Fibroblast of lung (primary cell): ENCODE results near the gene POLR2I. TPM values are rescaled to one million over a fixed set of nuclear protein-coding genes. Genes with fewer than 3 reads are reported as not detected.

Experiments
- DNase-seq, 2 donors: peaks; one replicate each; pipeline versions ENCODE4 v3.0.0 to v3.0.0-alpha.2; 2010; ENCODE audit warnings: low read depth in 2 of 2
- H2AFZ ChIP-seq: 2 replicates; pipeline ENCODE4 v1.5.1; 2012; ENCODE audit warnings: low read length, control low read depth, inconsistent platforms
- H3K27ac ChIP-seq: 2 replicates; pipeline ENCODE4 v1.5.1; 2011; ENCODE audit warnings: low read length, control low read depth; ENCODE audit not compliant: insufficient read depth
- H3K27me3 ChIP-seq: 2 replicates; pipeline ENCODE4 v1.5.1; 2011; ENCODE audit warnings: mild to moderate bottlenecking, low read length; ENCODE audit not compliant: control insufficient read depth, insufficient read depth
- H3K36me3 ChIP-seq: 2 replicates; pipeline ENCODE4 v1.5.1; 2011; ENCODE audit warnings: low read length; ENCODE audit not compliant: control insufficient read depth, insufficient read depth
- H3K4me1 ChIP-seq: 2 replicates; pipeline ENCODE4 v1.5.1; 2011; ENCODE audit warnings: low read length; ENCODE audit not compliant: control insufficient read depth, insufficient read depth; ENCODE audit errors: extremely low read depth
- H3K4me2 ChIP-seq: 2 replicates; pipeline ENCODE4 v1.5.1; 2011; ENCODE audit warnings: low read length, control low read depth; ENCODE audit not compliant: insufficient read depth; ENCODE audit errors: extremely low read depth
- H3K4me3 ChIP-seq, 4 experiments: fragments of 200-600 bp in 1 of 4; sonication (generic) in 1 of 4; replicated peaks in 1 of 4; 2 replicates each; pipeline ENCODE4 v1.5.1; 2011 to 2016; ENCODE audit warnings: low read length in 4 of 4, low read depth in 3 of 4, mild to moderate bottlenecking in 3 of 4, control low read depth in 2 of 4, inconsistent platforms in 1 of 4, mixed read lengths in 1 of 4; ENCODE audit not compliant: insufficient read depth in 1 of 4; ENCODE audit errors: control extremely low read depth in 1 of 4
- H3K79me2 ChIP-seq: 2 replicates; pipeline ENCODE4 v1.5.1; 2012; ENCODE audit warnings: mild to moderate bottlenecking, low read length, inconsistent platforms; ENCODE audit not compliant: control insufficient read depth, insufficient read depth
- H3K9ac ChIP-seq: 2 replicates; pipeline ENCODE4 v1.5.1; 2011; ENCODE audit warnings: mild to moderate bottlenecking, low read length, control low read depth; ENCODE audit not compliant: insufficient read depth
- H3K9me3 ChIP-seq: 2 replicates; pipeline ENCODE4 v1.5.1; 2012; ENCODE audit warnings: low read depth, low read length; ENCODE audit not compliant: control insufficient read depth, insufficient read depth
- H4K20me1 ChIP-seq: 2 replicates; pipeline ENCODE4 v1.5.1; 2011; ENCODE audit warnings: low read length; ENCODE audit not compliant: control insufficient read depth, insufficient read depth; ENCODE audit errors: extremely low read depth
- CTCF ChIP-seq, 2 donors: IDR thresholded peaks in 1 of 2; conservative IDR thresholded peaks in 1 of 2; 1 replicate in 1 of 2; 2 replicates in 1 of 2; pipeline ENCODE4 v1.5.1; 2011 to 2012; ENCODE audit warnings: low read length in 2 of 2, control low read depth in 1 of 2, inconsistent platforms in 1 of 2, low read depth in 1 of 2, mild to moderate bottlenecking in 1 of 2
- EZH2 ChIP-seq: IDR thresholded peaks from 2 replicates; pipeline ENCODE4 v1.5.1; 2012; ENCODE audit warnings: low read length, control low read depth, mild to moderate bottlenecking; ENCODE audit errors: missing control alignments
- polyA plus RNA-seq, 2 donors: library from polyadenylated mRNA; depleted of rRNA in 1 of 2; stranded (reverse) in 1 of 2; unstranded in 1 of 2; fragments of >200 nt; gene quantifications; 2 replicates each; pipeline ENCODE4 v1.2.1, GENCODE V29; 2011 to 2012; ENCODE audit warnings: missing spikeins in 1 of 2
- total RNA-seq: library from RNA; depleted of rRNA; stranded (reverse); fragments of >200 nt; gene quantifications from 2 replicates; pipeline ENCODE4 v1.2.1, GENCODE V29; 2014

POLR2I gene
- total and polyA plus RNA-seq, 2 donors (not counting 1 experiment from before 2014, with no cell fraction given): 36.1 to 97.6 TPM

- H3K79me2 ChIP-seq: no peaks in the 10 kb centered on the region
- H3K4me2 ChIP-seq: no peak overlapping the region
- H2AFZ ChIP-seq: no peak overlapping the region
- no peak overlapping the region for H3K4me3 ChIP-seq
- H3K36me3 ChIP-seq: peaks cover 12% of the 10 kb centered on the region
- no peak overlapping the region for H3K27ac ChIP-seq
- no peak for DNase-seq
- no peaks in the 10 kb centered on the region for H4K20me1 ChIP-seq
- H3K9me3 ChIP-seq: no peaks in the 10 kb centered on the region
- no peaks in the 10 kb centered on the region for H3K27me3 ChIP-seq
- no peaks in the 10 kb centered on the region for H3K4me1 ChIP-seq
- no peak for TF ChIP-seq CTCF (conservative IDR thresholded peaks at IDR 0.05 in 1 of 2, IDR thresholded peaks at IDR 0.05 in 1 of 2; ENCODE audit: low read depth in 1 of 2, low read length in 2 of 2)
- no peak for TF ChIP-seq EZH2
- H3K9ac ChIP-seq: no peak overlapping the region
Observed at GRCh38 chr19:36106441-36106840, 8.2 kb downstream of the POLR2I start.

- Histone ChIP-seq H4K20me1 (no peaks in the 10 kb centered on the region), H3K27me3 (no peaks in the 10 kb centered on the region), H3K36me3 (peaks cover 20% of the 10 kb centered on the region), H3K9ac (no peak overlapping the region), H3K9me3 (no peaks in the 10 kb centered on the region), H3K4me3 (no peak overlapping the region), H2AFZ (no peak overlapping the region), H3K79me2 (no peaks in the 10 kb centered on the region), H3K27ac (no peak overlapping the region), H3K4me1 (no peaks in the 10 kb centered on the region), H3K4me2 (no peak overlapping the region)
- DNase-seq: peak in 1 of 2 donors; percentile 25
- no peak for TF ChIP-seq EZH2
- no peak for TF ChIP-seq CTCF (conservative IDR thresholded peaks at IDR 0.05 in 1 of 2, IDR thresholded peaks at IDR 0.05 in 1 of 2; ENCODE audit: low read depth in 1 of 2, low read length in 2 of 2)
Observed at GRCh38 chr19:36103842-36104552, 10.7 kb downstream of the POLR2I start.

GRCh38 chr19:36103040-36103626, 11.5 kb downstream of the POLR2I start:
- DNase-seq: no peak
- Histone ChIP-seq H3K79me2 (no peaks in the 10 kb centered on the region), H2AFZ (no peak overlapping the region), H3K9ac (no peak overlapping the region), H3K4me3 (no peak overlapping the region), H3K27ac (no peak overlapping the region), H3K9me3 (no peaks in the 10 kb centered on the region), H3K27me3 (no peaks in the 10 kb centered on the region), H4K20me1 (no peaks in the 10 kb centered on the region), H3K36me3 (peaks cover 20% of the 10 kb centered on the region), H3K4me2 (no peak overlapping the region), H3K4me1 (no peaks in the 10 kb centered on the region)
- TF ChIP-seq EZH2: no peak
- no peak for TF ChIP-seq CTCF (conservative IDR thresholded peaks at IDR 0.05 in 1 of 2, IDR thresholded peaks at IDR 0.05 in 1 of 2; ENCODE audit: low read depth in 1 of 2, low read length in 2 of 2)
